NCI-H82 (cell line): Measurements from ENCODE around the gene VOPP1.
"Not testable (repeated sequence)": the region's sequence is repeated elsewhere in the genome, so short reads cannot be mapped to it uniquely, and the experiment has no call there.

Experiments used
- DNase-seq: peaks from one replicate; lab custom pipeline; 2025; lab: John Stamatoyannopoulos, UW

VOPP1 gene, protein sequence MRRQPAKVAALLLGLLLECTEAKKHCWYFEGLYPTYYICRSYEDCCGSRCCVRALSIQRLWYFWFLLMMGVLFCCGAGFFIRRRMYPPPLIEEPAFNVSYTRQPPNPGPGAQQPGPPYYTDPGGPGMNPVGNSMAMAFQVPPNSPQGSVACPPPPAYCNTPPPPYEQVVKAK

DNA sequence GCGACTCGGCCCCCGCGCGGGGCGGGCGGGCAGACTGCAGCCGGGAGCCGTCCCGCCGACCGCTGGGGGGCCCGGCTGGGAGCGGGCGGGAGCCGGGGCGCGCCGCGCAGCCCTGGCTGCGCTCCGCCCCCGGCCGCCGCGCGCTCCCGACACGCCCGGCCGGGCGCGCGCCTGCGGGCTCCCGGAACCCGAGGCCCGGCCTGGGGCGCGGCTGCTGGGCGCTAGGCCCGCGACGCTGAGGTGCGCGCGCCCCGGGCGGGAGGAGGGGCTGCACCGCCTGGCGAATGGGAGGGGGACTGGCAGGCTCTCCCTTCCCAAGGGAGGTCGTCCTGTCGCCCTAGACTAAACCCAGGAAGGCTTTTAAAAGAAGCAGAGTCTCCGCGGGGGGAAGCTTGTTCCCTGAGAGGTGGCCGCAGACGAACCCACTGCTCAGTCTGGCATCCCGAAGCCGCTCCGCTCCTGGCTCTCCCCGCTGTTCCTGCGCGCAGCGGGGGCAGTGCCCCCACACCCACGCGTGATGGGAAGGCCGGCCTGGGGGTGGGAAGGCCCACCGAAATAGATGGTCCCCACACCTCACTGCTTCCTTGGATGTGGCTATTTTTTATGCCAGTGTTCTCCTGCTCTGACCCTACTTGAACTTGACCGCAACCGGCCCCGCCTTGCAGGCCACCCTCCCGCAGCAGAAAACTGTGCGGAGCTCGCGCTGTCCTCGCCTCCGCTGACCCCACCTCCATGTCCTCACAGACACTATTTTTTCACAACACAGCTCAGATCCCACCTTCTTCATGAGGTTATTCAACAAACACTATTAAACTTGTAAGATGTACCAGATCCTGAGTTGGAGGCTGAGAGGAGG lies at the start of gene VOPP1:
Gene VOPP1 (minus strand): TSS at position 125 of the 856 bp plus-strand sequence. CDS start 178 bp downstream, outside the sequence.
- peak; percentile 82 for DNase-seq

DNA sequence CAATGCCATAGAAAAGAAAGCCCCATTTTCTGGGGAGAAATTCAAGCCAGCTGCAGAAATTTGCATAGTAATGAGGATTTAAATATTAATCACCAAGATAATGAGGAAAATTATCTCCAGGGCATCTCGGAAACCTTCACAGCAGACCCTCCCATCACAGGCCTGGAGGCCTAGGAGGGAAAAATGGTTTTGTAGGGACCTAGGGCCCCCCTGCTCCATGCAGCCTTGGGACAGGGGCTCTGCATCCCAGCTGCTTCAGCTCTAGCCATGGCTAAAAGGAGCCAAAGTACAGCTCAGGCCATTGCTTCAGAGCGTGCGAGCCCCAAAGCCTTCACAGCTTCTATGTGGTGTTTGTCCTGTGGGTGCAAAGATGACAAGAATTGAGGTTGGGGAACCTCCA lies 46.6 kb upstream of the VOPP1 start:
- no peak for DNase-seq

DNA sequence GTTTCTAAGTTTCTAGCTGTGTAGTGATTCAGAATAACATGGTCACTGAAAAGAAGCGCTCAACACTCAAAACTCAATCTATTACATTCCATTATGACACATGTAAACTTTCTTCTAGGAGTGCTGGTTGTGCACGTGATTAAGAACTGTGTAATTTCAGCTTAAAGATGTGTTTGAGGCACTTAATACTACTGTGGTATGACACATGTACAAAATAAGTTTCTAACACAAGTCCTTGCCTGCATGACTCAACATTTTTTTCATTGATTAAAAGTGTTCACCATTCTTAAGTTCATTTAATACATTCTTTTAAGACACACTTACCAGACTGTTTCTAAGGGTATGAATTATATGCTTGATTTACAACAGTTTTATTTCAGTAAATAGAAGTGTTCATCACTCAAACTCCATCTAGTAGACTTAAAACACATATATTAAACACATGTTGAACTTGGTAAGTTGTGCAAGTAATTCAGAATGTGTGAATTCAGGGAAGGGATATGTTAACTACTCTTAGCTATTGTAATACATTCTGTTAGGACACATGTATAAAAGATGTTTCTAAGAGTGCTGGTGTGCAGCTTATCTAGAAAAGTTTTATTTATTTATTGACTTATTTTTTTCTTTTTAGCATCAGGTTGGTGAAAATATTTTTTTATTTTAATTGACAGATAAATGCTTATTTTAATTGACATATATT lies 42.2 kb upstream of the VOPP1 start:
- DNase-seq = not testable (repeated sequence)

DNA sequence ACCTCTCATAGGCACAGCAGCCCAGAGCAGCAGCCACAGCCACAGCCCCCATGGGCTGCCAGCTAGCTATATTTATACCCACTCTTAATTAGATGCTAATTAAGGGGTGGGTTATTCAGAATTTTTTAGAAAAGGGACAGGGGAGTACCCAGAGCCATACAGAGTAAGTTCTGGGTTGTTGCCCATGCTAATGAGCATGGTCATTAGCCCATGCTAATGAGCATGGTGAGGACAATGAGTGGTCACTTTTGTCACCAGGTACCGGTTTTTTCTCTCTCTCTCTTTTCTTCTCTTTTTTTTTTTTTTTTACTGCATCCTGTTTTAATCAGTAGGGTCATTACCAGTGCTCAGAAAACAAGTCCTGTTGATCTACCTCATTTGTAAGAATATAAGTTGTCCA lies 37.4 kb upstream of the VOPP1 start:
- not testable (repeated sequence) for DNase-seq

DNA sequence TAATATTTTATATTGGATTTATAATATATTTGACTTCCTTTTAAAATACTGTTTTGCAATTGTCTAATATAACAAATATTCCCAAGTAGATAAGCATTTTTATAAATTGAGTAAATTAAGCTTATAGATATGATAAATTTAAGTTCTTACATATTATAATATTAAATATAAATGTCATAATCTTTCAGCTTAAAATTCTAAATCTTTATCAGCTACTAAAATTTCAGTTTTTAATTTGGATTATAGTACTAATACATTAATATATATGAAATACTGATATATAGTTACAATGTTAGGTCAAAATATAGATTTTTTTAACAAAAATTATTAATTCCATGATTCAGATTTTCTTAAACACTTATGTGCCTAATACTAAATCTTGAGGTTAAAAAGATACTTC lies 33.4 kb upstream of the VOPP1 start:
- DNase-seq = not testable (repeated sequence)

DNA sequence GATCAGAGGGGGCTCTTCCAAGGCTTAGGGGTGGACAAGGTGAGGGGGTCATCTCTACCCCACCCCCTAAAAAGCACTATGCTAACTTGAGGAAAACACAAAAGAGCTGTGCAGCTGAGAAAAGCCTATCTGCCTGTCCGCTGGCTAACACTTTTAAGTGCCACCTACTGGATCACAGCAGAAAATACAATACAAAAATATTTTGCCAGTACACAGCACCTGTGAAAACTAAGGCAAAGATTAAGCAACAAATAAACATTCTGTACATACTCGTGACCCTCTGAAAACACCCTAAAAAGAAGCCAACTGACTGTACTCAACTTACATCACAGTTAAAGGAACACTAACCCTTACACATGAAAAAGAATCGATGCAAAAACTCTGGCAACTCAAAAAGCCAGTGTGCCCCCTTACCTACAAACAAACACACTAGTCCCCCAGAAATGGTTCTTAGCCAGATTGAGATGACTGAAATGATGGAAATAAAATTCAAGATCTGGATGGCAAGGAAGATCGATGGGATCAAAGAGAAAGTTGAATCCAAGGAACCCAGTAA lies 25.7 kb upstream of the VOPP1 start:
- peak; percentile 24 for DNase-seq

DNA sequence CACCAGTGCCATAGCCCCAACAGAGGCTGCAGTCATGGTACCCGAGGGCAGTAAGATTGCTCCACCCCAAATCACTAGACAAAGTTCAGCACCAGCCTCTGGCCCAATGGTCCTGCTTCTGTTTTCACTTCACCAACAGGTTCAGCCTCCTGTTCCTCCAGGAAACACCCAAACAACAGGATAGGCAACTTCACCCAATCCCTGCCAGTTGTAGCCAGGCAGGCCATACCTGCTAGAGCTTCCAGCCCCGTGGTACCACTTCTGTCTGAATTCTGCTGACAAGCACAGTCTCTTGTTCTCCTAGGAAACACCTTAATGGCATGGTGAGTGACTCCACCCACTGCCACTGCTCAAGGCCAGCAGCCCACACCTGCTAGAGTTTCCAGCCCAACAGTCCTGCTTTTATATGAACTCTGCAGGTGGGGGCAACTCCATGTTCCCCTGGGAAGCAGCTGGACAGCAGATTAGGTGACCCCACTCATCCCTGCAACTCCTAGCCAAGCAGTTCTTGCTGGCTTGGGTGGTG lies 25.0 kb upstream of the VOPP1 start:
- DNase-seq = not testable (repeated sequence)

DNA sequence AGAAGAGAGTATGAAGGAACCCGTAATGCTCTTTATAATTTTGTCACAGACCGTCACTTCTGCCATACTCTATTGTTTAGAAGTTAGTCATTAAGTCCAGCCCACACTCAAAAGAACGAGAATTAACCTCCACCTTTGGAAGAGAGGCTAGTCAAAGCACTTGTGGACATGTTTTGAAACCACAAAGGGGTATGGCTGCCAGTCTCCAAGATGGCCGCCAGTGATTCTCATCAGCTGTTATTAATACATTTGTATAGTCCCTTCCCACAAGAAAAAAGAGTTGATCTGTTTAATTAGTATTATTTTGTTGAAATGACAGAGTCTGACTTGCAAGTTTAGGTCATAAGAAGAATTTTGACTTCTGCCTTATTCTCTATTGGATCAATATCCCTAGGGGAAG lies 23.2 kb upstream of the VOPP1 start:
- DNase-seq = no peak

DNA sequence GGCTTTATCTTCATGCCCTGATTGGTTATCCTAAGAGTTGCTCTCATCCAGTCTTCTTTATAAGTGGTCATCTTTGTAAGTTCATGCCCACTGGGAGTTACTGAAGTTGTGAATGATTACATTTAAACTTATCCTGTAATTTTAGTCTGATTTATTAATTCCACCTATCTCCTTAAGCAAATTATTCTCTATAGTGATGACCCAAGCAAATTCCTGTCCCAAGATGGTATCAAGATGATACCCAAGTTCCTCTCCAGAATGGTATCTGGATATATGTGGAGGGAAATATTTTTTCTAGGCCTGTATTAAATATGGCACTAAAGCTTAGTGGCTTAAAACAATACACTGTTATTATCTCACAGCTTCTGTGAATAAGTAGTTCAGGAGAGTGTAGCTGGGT lies 22.6 kb upstream of the VOPP1 start:
- DNase-seq = no peak

DNA sequence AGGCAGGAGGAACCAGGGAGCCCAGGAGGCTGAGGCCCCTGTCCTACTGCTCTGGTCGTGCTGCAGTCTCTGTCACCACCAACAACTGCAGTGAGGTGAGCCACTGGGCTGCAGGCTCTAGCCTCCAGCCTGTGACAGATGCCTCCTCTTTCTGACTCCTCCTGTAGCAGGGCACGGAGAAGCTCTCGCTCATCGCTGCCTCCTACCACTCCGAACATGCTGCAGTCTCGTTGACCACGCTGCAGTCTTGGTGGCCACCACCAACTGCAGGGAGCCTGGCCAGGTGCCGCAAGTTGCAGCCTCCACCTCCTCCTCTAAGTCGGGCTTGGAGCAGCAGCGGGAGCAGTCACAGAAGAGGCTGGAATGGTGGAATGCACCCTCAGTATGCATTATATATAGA lies 22.1 kb upstream of the VOPP1 start:
- DNase-seq = no peak

DNA sequence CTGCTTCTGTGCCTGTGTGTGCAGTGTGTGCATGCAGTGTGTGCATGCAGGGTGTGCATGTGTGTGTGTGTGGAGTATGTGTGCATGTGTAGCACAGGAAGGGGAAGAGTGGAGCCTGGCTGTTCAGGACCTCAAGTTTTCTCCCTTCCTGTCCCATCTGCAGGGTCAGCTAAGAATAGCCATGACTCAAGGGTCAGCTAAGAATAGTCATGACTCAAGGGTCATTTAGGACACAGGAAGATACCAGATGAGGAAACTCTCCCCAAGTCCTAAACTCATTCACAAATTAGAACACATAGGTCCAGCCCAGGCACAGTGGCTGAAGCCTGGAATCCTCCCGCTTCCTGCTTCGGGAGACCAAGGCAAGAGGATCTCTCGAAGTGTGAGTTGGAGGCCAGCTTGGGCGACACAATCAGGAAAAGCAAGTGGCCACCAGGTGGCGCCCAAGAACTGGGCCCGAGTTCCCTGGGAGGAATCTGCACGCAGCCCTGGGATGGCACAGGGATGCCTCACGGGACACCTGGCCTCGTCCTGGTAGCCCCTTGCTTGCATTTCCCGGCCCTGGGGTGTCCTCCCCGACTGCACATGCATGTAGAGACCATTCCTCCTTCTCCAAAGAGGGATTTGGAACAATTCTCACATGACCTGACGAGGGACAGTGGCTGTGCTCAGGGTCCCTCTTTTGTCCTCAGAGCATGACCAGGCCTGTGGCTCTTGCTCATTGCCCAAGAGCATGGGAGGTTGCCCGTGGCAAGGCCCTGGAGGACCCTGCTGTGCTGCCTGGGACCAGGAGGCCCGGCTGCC lies 21.4 kb upstream of the VOPP1 start:
- DNase-seq = peak; percentile 75

DNA sequence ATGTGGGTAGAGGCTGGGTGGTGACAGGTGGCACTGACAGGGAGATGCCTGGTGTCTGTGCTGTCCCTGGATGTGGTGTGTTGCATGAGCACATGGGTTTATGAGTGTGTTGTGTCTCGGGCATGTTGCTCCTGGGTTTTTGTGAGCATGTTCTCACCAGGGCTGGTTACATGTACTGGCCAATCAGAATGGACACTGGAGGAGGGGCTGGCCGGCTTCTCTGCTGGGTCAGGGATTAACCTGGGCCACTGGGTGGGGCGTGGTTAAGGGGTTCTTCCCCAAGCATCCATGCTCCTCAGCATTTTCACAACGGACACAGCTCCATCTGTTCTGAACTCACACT lies 20.8 kb upstream of the VOPP1 start:
- no peak for DNase-seq

DNA sequence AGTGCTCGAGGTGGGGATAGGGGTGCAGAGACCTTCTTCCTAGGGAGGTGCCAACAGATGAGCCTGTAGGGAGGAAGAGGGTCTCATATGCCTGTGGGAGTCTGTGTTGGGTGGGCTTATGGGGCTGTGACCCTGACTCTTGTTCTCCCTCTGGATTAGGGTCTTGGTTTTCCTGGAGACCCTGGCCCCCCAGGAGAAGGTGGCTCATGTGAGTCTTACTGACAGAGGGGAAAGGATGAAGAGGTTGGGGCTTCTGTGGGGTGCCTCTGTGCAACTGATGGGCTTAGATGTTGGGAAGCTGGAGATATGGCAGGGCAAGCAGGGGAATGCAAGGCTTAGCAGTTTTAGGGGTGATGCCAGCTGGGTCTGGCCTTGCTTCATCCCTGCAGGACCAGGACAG lies 20.2 kb upstream of the VOPP1 start:
- DNase-seq = no peak

DNA sequence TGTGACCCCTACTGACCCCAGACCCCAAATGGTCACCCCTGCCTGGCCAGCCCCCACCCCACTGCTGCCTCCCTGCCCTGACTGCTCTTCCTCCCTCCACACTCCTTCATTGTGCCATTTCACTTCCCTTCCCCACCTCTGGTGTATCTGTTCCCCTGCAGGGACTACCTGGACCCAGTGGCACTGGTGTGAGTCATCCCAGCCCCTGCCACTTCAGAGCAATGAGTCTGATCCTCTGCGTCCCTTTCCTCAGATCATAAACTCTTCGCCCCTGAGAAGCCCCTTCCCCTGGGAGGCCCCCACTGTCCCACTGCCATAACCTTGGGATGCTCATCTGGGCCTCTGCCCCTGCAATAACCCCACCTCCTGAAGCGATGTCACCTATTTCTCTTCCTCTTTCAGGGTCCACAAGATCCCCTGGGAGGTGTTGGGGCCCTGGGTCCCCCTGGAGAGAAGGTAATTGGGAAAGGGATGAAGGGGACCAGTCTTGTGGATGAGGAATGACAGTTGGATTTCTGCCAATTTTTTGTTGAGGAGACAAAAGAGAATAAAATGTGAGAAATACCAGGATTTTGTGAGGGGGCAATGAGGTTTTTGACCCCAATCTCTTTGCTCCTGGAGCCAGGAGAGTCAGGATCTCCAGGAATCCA lies 19.1 kb upstream of the VOPP1 start:
- DNase-seq = no peak

DNA sequence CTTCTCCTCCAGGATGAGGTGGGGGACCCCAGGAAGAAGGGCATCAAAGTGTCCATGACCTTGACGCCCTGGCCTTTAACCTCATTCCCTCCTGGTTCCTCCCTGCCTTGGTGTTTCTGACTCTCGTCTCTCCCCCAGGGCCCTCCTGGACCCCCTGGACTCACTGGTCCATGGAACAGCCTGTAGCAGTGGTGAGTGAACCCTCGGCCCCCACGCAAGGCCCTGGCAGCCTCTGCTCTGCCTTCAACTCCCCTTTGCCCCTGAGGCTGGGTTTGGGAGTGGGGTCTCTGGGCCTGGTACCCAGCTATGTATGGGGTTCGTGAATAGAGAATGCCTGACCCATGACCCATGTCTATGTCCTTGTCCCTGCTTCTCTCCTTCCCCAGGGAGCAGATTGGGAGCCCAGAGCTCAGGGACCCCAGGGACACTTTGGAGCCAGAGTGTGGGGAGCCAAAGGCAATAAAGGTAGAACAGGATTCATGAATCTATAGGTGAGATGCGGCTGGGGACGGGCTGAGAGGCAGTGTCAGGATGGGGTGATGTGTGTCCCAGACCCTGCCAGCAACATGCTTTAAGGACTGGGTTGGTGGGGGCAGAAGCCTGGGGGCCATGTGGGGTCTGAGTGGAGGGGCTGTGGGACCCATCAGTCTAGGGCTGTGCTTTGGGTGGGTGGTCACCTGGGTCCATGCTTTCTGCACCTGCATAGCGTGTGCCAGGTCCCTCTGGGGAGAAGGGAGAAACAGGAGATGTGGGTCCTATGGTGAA lies 18.4 kb upstream of the VOPP1 start:
- DNase-seq = no peak

DNA sequence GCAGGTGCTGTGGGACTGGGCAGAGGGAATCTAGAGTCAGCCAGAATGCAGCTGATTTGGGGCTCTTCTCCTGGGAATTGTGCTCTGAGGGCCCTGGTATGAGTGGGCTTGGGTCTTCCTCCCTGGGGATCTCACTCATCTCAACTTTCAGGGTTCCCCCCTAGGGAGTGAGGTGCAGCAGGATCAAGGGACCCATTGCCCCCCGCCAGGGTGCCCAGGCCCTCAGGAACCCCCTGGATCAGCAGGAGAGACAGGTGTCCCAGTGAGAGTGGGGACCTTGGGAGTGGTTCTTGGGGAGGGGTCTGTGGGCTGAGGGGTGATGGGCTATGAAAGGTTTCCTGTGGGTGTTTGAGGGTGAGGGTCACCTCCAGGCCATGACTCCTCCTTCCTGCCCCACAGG lies 17.6 kb upstream of the VOPP1 start:
- DNase-seq = no peak

DNA sequence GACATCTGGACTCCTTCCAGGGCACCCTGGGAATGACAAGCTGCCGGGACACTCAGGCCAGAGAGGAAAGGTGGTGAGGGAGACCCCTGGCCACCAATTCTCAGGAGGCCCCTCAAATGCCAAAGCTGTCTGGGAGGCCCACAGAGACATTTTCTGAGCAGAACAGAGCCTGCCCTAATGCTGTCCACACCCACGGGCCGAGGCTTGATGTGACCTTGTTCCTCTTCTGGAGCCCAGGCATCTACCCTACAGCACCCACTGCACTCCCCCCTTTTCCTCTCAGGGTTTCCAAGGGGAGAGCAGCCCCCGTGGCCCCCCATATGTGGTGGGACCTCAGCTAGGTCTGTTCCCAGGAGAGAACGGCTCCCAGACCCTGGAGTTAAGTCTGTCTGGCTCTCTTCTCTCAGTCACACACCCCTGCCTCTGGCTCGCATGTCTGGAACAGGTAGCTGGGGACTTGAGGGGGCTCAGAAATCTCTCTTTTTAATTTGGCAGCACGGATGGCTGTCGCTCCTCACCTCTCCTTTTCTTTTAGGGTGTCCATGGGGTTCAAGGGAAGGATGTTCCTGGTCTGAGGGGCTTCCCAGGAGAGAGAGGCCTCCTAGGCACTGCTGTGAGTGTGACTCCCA lies 16.8 kb upstream of the VOPP1 start:
- no peak for DNase-seq

DNA sequence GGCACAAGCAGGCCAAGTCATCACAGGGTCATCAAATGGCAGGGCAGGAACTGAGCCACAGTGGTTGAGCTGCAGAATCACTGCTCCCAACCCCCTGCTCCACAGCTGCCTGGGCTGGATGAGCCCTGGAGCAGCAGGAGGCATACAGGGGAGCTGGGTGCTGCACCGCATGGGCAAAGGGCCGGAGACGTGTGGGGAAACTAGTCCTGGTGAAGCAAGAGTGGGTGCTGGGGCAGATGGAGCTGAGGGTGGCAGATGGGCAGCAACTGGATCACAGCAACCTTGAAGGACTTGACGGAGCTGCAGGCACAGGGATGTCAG lies 16.0 kb upstream of the VOPP1 start:
- peak; percentile 7 for DNase-seq

DNA sequence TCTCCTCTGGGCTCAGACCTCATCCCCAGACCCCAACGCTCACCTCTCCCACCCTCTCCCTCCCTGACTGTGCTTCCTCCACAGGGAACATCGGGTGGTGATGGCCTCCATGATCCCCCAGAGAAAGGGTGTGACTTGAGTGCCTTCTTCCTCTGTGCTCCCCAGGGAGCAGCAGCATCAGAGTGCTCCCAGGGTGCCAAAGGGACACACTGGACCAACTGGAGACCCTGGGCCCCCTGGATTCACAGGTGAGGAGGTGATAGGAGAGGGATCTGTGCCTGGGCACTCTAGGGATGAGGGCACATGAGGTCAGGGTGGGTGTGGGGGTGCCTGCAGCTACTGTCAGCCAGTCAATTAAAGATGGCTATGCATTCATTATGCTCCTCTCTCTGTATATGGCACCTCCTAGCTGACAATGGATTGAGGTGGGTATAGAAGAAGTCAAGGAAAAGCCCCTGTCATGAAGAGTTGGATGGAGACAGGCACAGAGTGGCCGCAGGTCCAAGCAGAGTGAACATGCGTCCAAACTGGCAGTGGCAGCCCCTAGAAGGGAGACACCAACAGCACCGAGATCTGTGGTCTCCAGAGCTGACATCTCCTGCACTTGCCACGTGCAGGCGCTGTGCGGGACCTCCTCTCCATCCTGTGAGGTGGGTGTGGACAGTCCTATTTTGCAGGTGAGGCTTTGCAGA lies 15.5 kb upstream of the VOPP1 start:
- DNase-seq = no peak

DNA sequence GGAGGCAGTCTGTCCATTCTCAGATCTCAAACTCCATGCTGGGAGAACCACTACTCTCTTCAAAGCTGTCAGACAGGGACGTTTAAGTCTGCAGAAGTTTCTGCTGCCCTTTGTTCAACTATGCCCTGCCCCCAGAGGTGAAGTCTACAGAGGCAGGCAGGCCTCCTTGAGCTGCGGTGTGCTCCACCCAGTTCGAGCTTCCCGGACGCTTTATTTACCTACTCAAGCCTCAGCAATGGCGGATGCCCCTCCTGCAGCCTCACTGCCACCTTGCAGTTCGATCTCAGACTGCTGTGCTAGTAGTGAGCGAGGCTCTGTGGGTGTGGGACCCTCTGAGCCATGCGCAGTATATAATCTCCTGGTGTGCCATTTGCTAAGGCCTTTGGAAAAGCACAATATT lies 10.4 kb upstream of the VOPP1 start:
- not testable (repeated sequence) for DNase-seq
